ENCODE data around the gene KRT6B. TPM values are rescaled to one million over a fixed set of nuclear protein-coding genes. Genes with fewer than 3 reads are reported as not detected.

Gene KRT6B
- total and polyA plus RNA-seq, 2 of the 8 experiments (the other 6 are each of a cell fraction or from before 2014, with no cell fraction given) = not detected

GRCh38 chr12:52496054-52496453 is 44.1 kb upstream of the KRT6B start:
- no peaks in the 10 kb centered on the region; the same call in 1 of the 2 replicates for H3K23me2 ChIP-seq (ENCODE audit: low read depth, low read length)
- H2BK120ac ChIP-seq (replicated peaks; ENCODE audit: low read depth, low read length) = peak overlapping the region; percentile 16
- no peak overlapping the region for H2BK12ac ChIP-seq (ENCODE audit: low read depth, low read length)
- no peak overlapping the region for H2BK20ac ChIP-seq (ENCODE audit: low read length)
- no peaks in the 10 kb centered on the region for H4K20me1 ChIP-seq (replicated peaks in 1 of 2; ENCODE audit: control insufficient read depth in 1 of 2, insufficient read depth in 2 of 2, low read length in 2 of 2)
- H2BK5ac ChIP-seq (ENCODE audit: low read depth, low read length) = peak overlapping the region; percentile 47; the same call in 1 of the 2 replicates
- no peak overlapping the region for H2AK5ac ChIP-seq (ENCODE audit: low read depth, low read length)
- H2BK15ac ChIP-seq (ENCODE audit: low read length) = no peak overlapping the region
- DNase-seq (ENCODE audit: low read depth in 1 of 2, low spot score in 2 of 2) (no peak), FAIRE-seq (no peak)
- no peaks in the 10 kb centered on the region for H3K36me3 ChIP-seq (ENCODE audit: control insufficient read depth in 2 of 4, insufficient read depth in 4 of 4, low read length in 3 of 4)
- no peaks in the 10 kb centered on the region; a peak in 1 of 7 replicates for H3K27me3 ChIP-seq (replicated peaks in 1 of 4; ENCODE audit: control insufficient read depth in 3 of 4, extremely low read depth in 1 of 4, insufficient read depth in 3 of 4, low read length in 3 of 4)
- WGBS, 2 experiments (ENCODE audit: extremely low coverage in 1 of 2, insufficient coverage in 1 of 2, insufficient read length in 1 of 2, insufficient replicate concordance in 2 of 2, low coverage in 1 of 2, low lambda C conversion rate in 2 of 2, missing lambda C conversion rate in 1 of 2) = 70% methylated on average over 2 of the region's 2 CpGs; no CpG with 5 or more reads in 1 of the 2 experiments
- H4K91ac ChIP-seq (replicated peaks; ENCODE audit: insufficient read length, low read length) = no peak overlapping the region
- no peak overlapping the region for H2AFZ ChIP-seq (ENCODE audit: low read length)
- 0 out of 8 replicates have a peak overlapping the region, but pooled peaks of 2 of the 4 experiments have one; percentile 2 to 3 for H3K4me3 ChIP-seq (ENCODE audit: extremely low read depth in 1 of 4, insufficient read depth in 2 of 4, low read depth in 3 of 4, low read length in 4 of 4)
- H3K9me3 ChIP-seq (ENCODE audit: insufficient read depth in 2 of 2, low read depth in 1 of 2, low read length in 1 of 2) = no peaks in the 10 kb centered on the region
- H3K18ac ChIP-seq (ENCODE audit: extremely low read depth, low read length) = peak overlapping the region; percentile 10
- POLR2A ChIA-PET (ENCODE audit: partially characterized antibody) = interaction anchor here (1.5 kb wide), 1 partner anchor 9 kb away, joined by 3 read pairs; no protein-coding TSS in a partner anchor
- no peak overlapping the region for H3K56ac ChIP-seq (replicated peaks; ENCODE audit: insufficient read length, low read depth, low read length)
- no peak overlapping the region for H4K8ac ChIP-seq (ENCODE audit: extremely low read depth, insufficient read depth, low read length)
- no peak overlapping the region for H3K4ac ChIP-seq (replicated peaks; ENCODE audit: insufficient read length, low read depth, low read length)
- H4K5ac ChIP-seq (ENCODE audit: insufficient read length, low read depth, low read length) = peak overlapping the region; percentile 15
- no peak overlapping the region for H3K9ac ChIP-seq (replicated peaks in 1 of 4; ENCODE audit: extremely low read depth in 1 of 4, low read depth in 3 of 4, low read length in 3 of 4)
- CTCF ChIA-PET (ENCODE audit: partially characterized antibody) = interaction anchor here (1.3 to 4.6 kb wide), 7 partner anchors 10 to 352 kb away, joined by 3 to 29 read pairs (median 6); no protein-coding TSS in a partner anchor
- H3K79me2 ChIP-seq (ENCODE audit: control insufficient read depth in 1 of 2, insufficient read depth in 2 of 2, low read length in 2 of 2) = no peaks in the 10 kb centered on the region
- H3K23ac ChIP-seq (ENCODE audit: insufficient read length) = no peak overlapping the region
- H3K14ac ChIP-seq (ENCODE audit: insufficient read length) = no peak overlapping the region
- peak overlapping the region; percentile 7 to 32; a peak in 2 of 4 replicates for H3K4me2 ChIP-seq (ENCODE audit: insufficient read depth in 1 of 2, low read depth in 2 of 2, low read length in 2 of 2)
- H3K27ac ChIP-seq (ENCODE audit: low read depth, low read length) = peak overlapping the region; percentile 25; the same call in 1 of the 2 replicates
- no peaks in the 10 kb centered on the region for H3K79me1 ChIP-seq (ENCODE audit: low read depth, low read length)
- H3K4me1 ChIP-seq (replicated peaks in 1 of 4; ENCODE audit: control insufficient read depth in 3 of 4, insufficient read depth in 4 of 4, low read length in 3 of 4) = peaks cover 5 to 10% (median 8%) of the 10 kb centered on the region in 4 experiments; a peak in 6 of 7 replicates
- TF ChIP-seq KDM5A (IDR thresholded peaks at IDR 0.05; ENCODE audit: low read length) (no peak), BRCA1 (IDR thresholded peaks at IDR 0.05; ENCODE audit: low read depth, low read length) (no peak), RXRA (IDR thresholded peaks at IDR 0.05; ENCODE audit: insufficient read depth, low read depth, low read length) (no peak), EZH2 (IDR thresholded peaks at IDR 0.05; ENCODE audit: low read depth, low read length, severe bottlenecking) (no peak), TCF12 (IDR thresholded peaks at IDR 0.05; ENCODE audit: low read depth, low read length) (no peak), CHD1 (IDR thresholded peaks at IDR 0.05; ENCODE audit: low read depth, low read length) (no peak), EGR1 (IDR thresholded peaks at IDR 0.05; ENCODE audit: borderline replicate concordance, low read depth, low read length) (no peak), SIN3A (conservative IDR thresholded peaks at IDR 0.05 in 1 of 2, IDR thresholded peaks at IDR 0.05 in 1 of 2; ENCODE audit: low read depth in 1 of 2, low read length in 2 of 2) (no peak), SP2 (IDR thresholded peaks at IDR 0.05; ENCODE audit: low read length) (no peak), RFX5 (IDR thresholded peaks at IDR 0.05; ENCODE audit: borderline replicate concordance, low read depth, low read length) (no peak), CBX5 (IDR thresholded peaks at IDR 0.05; ENCODE audit: low read depth, low read length) (no peak)
